Measurements from ENCODE around the gene IL17RA.

IL17RA gene

DNA sequence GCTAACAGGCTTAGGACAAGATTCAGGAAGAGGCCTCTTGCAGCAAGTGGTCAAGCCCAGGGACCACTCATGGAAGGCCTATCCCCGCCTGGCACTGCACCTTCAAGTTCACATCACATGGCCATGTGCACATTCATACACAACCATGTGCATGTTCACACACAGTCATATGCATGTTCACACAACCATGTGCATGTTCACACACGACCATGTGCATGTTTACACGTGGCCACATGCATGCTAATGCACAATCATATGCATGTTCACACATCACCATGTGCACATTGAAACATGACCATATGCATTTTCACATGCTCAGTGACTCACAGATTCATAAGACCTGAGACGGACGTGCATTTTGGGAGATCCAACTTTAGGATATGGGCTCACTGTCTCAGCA is 28.7 kb upstream of the IL17RA start:
- no peak overlapping the region for H3K4me2 ChIP-seq (ENCODE audit: insufficient read depth, low read length)
- no peak overlapping the region for H3K9ac ChIP-seq (ENCODE audit: low read depth, low read length)
- peaks cover 2% of the 10 kb centered on the region; the same call in 1 of the 2 replicates for H3K4me1 ChIP-seq (ENCODE audit: insufficient read depth, low read length)
- ATAC-seq (ENCODE audit: insufficient read depth, low read depth): no peak
- no peak overlapping the region for H3K4me3 ChIP-seq (ENCODE audit: low read depth in 1 of 2, low read length in 2 of 2)
- no peaks in the 10 kb centered on the region for H3K36me3 ChIP-seq (ENCODE audit: insufficient read depth, low read length)
- no peaks in the 10 kb centered on the region for H3K9me3 ChIP-seq (ENCODE audit: insufficient read depth, low read length, severe bottlenecking)
- no peaks in the 10 kb centered on the region for H4K20me1 ChIP-seq (ENCODE audit: insufficient read depth, low read length)
- H3K27me3 ChIP-seq (ENCODE audit: insufficient read depth, low read length, poor library complexity): no peaks in the 10 kb centered on the region
- no peak overlapping the region for H2AFZ ChIP-seq (ENCODE audit: low read depth, low read length)
- DNase-seq: no peak
- H3K79me2 ChIP-seq (ENCODE audit: insufficient read depth, low read length): no peaks in the 10 kb centered on the region
- TF ChIP-seq EZH2 (IDR thresholded peaks at IDR 0.05; ENCODE audit: borderline replicate concordance, low read depth, low read length, severe bottlenecking): no peak
- TF ChIP-seq, protein P1, sequence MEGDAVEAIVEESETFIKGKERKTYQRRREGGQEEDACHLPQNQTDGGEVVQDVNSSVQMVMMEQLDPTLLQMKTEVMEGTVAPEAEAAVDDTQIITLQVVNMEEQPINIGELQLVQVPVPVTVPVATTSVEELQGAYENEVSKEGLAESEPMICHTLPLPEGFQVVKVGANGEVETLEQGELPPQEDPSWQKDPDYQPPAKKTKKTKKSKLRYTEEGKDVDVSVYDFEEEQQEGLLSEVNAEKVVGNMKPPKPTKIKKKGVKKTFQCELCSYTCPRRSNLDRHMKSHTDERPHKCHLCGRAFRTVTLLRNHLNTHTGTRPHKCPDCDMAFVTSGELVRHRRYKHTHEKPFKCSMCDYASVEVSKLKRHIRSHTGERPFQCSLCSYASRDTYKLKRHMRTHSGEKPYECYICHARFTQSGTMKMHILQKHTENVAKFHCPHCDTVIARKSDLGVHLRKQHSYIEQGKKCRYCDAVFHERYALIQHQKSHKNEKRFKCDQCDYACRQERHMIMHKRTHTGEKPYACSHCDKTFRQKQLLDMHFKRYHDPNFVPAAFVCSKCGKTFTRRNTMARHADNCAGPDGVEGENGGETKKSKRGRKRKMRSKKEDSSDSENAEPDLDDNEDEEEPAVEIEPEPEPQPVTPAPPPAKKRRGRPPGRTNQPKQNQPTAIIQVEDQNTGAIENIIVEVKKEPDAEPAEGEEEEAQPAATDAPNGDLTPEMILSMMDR (IDR thresholded peaks at IDR 0.05; ENCODE audit: borderline replicate concordance, extremely low read depth, low read length, poor library complexity, severe bottlenecking): no peak
- no peak overlapping the region for H3K27ac ChIP-seq (ENCODE audit: low read length)

DNA sequence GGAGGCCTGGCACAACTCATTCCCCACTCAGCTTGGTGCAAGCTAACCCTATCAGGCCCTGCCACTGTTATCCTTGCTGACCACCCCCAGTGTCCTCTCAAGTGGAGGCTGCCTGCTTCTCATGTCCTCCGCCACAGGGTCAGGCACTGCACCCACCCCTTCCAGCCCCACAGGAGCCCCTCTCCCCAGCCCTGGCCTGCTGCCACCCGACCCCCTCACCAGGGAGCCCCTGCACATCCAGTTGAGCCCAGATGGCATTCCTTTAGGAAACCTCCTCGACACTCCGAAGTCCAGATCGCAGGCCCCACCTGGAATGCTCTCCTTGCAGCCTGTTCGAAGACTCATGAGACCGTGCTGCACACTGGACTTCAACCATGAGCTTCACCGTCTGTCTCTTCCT is 28.0 kb upstream of the IL17RA start:
- H3K9me3 ChIP-seq (ENCODE audit: insufficient read depth, low read length, severe bottlenecking): no peaks in the 10 kb centered on the region
- H3K27ac ChIP-seq (ENCODE audit: low read length): no peak overlapping the region
- H2AFZ ChIP-seq (ENCODE audit: low read depth, low read length): no peak overlapping the region
- no peaks in the 10 kb centered on the region for H3K36me3 ChIP-seq (ENCODE audit: insufficient read depth, low read length)
- H3K79me2 ChIP-seq (ENCODE audit: insufficient read depth, low read length): no peaks in the 10 kb centered on the region
- no peak overlapping the region for H3K9ac ChIP-seq (ENCODE audit: low read depth, low read length)
- H3K27me3 ChIP-seq (ENCODE audit: insufficient read depth, low read length, poor library complexity): no peaks in the 10 kb centered on the region
- peaks cover 2% of the 10 kb centered on the region; the same call in 1 of the 2 replicates for H3K4me1 ChIP-seq (ENCODE audit: insufficient read depth, low read length)
- H3K4me3 ChIP-seq (ENCODE audit: low read depth in 1 of 2, low read length in 2 of 2): no peak overlapping the region
- ATAC-seq (ENCODE audit: insufficient read depth, low read depth) (no peak), DNase-seq (no peak)
- H3K4me2 ChIP-seq (ENCODE audit: insufficient read depth, low read length): no peak overlapping the region
- TF ChIP-seq, protein P1 (IDR thresholded peaks at IDR 0.05; ENCODE audit: borderline replicate concordance, extremely low read depth, low read length, poor library complexity, severe bottlenecking): no peak
- no peak for TF ChIP-seq EZH2 (IDR thresholded peaks at IDR 0.05; ENCODE audit: borderline replicate concordance, low read depth, low read length, severe bottlenecking)
- no peaks in the 10 kb centered on the region for H4K20me1 ChIP-seq (ENCODE audit: insufficient read depth, low read length)

DNA sequence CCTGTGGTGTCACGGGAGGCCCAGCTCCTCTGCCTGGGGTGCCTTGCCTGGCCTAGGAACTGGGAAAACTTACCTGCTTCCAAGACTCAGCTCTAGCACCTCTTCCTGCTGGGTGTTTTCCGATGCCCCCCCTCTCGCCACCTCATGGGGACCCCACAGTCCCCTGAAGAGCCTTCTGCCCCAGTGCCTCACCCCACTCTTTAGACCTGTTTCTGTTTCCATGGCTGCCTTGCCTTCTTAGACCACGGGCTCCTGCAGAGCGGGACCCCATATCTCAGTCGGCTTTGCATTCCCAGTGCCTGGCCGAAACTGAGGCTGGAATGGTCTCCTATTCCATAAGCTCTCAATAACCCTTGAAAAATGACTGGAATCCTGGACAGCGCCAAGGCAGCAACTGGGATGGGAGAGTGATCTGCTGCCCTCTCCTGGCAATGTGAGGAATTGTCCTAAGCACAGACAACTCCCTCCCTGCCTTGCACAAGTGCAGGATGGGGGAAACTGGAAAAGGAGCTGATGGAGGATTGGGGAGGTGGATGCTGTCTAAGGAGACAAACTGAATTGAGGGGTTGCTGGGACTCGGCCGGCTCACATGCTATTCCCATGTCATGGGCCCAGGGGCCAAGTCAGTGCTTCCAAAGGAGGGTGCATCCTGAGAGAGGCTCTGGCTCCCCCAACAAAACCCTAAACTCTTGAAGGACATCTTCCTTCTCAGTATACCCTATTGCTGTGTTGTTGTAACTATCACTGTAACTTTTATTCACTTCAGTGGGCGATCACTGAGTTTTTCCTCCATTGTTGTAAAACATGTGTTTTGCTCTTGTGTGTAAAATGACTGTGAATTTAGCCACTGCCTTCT is 26.6 kb upstream of the IL17RA start:
- H3K4me1 ChIP-seq (ENCODE audit: insufficient read depth, low read length): peaks cover 2% of the 10 kb centered on the region; the same call in 1 of the 2 replicates
- no peak overlapping the region for H3K27ac ChIP-seq (ENCODE audit: low read length)
- no peaks in the 10 kb centered on the region for H3K27me3 ChIP-seq (ENCODE audit: insufficient read depth, low read length, poor library complexity)
- no peak overlapping the region for H3K9ac ChIP-seq (ENCODE audit: low read depth, low read length)
- no peaks in the 10 kb centered on the region for H3K36me3 ChIP-seq (ENCODE audit: insufficient read depth, low read length)
- H3K4me3 ChIP-seq (ENCODE audit: low read depth in 1 of 2, low read length in 2 of 2): no peak overlapping the region
- TF ChIP-seq, protein P1 (IDR thresholded peaks at IDR 0.05; ENCODE audit: borderline replicate concordance, extremely low read depth, low read length, poor library complexity, severe bottlenecking): peak; percentile 96
- no peak for TF ChIP-seq EZH2 (IDR thresholded peaks at IDR 0.05; ENCODE audit: borderline replicate concordance, low read depth, low read length, severe bottlenecking)
- DNase-seq: peak; percentile 64
- H3K9me3 ChIP-seq (ENCODE audit: insufficient read depth, low read length, severe bottlenecking): no peaks in the 10 kb centered on the region
- no peaks in the 10 kb centered on the region for H4K20me1 ChIP-seq (ENCODE audit: insufficient read depth, low read length)
- no peak overlapping the region for H2AFZ ChIP-seq (ENCODE audit: low read depth, low read length)
- H3K79me2 ChIP-seq (ENCODE audit: insufficient read depth, low read length): no peaks in the 10 kb centered on the region
- peak; percentile 90 for ATAC-seq (ENCODE audit: insufficient read depth, low read depth)
- no peak overlapping the region for H3K4me2 ChIP-seq (ENCODE audit: insufficient read depth, low read length)

Measured in DND-41 (cell line).